NK-92 (cell line): ENCODE data around the gene KCNJ18.
"Not testable (repeated sequence)": the region's sequence is repeated elsewhere in the genome, so short reads cannot be mapped to it uniquely, and the experiment has no call there.

ENCODE experiments used
- DNase-seq: peaks from one replicate; lab custom pipeline; 2025; ENCODE audit not compliant: unreplicated experiment; lab: John Stamatoyannopoulos, UW

KCNJ18 gene

DNA sequence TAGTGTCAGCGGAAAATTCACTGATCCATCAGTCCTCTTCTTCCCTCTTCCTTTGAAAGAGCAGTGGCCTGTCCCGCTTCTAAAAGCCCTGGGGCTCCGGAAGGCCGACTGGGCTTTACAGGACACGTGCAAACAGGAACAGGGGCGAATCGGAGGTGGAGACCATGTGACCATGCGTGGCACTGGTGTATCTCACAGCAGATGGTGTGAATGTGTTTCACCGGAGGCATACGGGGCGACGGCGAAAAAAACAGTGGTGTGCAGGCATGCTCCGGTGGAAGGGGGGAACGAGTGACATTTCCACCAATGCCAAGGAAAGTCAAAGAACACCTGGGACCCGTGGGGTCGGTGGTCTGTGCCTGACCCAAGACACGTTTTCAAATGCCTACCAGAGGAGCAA lies 8.4 kb upstream of the KCNJ18 start:
- DNase-seq = not testable (repeated sequence)

- not testable (repeated sequence) for DNase-seq
These were observed 7.9 kb upstream of the KCNJ18 start for GRCh38 chr17:21684384-21684783.

DNA sequence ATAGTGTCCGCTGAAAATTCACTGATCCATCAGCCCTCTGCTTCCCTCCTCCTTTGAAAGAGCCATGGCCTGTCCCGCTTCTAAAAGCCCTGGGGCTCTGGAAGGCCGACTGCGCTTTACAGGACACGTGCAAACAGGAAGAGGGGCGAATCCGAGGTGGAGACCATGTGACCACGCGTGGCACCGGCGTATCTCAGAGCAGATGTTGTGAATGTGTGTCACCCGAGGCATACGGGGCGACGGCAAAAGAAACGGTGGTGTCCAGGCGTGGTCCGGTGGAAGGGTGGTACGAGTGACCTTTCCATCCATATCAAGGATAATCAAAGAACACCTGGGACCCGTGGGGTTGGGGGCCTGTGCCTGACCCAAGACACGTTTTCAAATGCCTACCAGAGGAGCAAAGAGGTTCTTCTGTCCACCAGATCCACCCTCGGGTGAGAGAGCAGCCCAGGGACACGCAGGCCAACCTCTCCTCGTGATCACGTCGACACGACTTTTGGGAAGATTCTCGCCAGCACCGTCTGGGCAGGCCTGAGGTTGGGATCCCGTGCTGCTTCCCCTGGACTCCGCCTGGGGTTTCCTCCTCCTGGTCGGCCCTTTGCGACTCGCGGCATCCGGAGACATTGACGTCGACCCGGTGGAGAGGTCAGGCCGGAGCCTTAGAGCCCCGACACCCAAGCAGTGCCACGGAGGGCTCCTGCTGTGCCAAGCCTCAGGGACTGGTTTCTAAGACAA lies 7.1 kb upstream of the KCNJ18 start:
- not testable (repeated sequence) for DNase-seq

GRCh38 chr17:21686165-21687015 lies 5.9 kb upstream of the KCNJ18 start:
- DNase-seq = no peak

- DNase-seq = no peak
These were observed 5.0 kb upstream of the KCNJ18 start for GRCh38 chr17:21687136-21687953.

DNA sequence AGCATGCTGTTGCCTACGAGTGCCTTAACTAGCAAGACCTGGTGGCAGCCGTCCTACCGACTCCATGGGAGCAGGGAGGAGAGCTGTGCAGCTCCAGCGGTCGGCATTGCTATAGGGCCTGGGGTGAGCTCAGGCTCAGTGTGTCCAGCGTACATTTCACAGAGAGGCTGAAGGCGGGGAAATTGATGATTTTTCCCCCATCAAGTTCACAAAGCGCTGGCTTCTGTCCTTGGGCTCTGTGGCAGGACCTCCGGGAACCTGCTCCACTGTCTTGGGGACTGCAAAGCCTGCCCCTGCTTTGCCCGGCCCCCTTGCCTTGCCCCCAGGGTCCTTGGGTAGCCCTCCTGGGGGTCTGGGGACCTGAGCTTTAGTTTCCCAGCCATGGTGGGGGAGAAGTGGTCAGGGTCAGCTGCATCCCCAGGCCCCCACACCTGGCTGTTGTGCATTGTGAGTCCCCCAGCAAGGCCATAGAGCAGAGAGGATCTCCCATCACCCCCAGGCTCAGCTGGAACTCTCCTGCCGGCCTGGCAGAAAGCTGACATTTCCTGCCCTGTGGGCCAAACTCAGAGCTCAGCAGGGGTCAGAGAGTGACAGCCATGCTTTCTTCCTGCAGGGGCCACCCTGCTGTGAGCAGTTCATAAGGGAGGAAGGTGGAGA lies 3.9 kb upstream of the KCNJ18 start:
- no peak for DNase-seq

DNA sequence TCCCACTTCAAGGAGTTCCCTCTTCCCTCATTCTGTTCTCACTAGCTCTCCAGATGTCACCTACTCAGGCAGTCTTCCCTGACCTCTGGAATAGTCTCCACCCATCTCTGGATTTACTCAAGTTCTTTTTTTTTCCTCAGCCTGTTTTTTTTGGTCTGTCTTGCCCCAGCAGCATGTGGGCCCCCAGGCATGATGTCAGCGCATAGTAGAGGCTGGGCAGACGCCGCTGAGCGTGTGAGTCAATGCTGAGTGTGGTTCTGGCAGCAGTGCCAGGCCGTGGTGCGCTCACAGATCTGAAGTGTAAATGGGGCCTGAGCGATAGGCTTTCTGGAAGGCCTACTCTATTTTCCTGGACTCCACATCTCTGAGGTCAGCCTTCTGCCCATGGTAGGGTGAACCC lies 2.7 kb upstream of the KCNJ18 start:
- DNase-seq = no peak

GRCh38 chr17:21690811-21691210 lies 1.5 kb upstream of the KCNJ18 start:
- not testable (repeated sequence) for DNase-seq

- not testable (repeated sequence) for DNase-seq
These were observed 842 bp upstream of the KCNJ18 start for GRCh38 chr17:21691481-21691880.

GRCh38 chr17:21692704-21693065 lies 362 bp downstream of the KCNJ18 start:
- DNase-seq = not testable (repeated sequence)

DNA sequence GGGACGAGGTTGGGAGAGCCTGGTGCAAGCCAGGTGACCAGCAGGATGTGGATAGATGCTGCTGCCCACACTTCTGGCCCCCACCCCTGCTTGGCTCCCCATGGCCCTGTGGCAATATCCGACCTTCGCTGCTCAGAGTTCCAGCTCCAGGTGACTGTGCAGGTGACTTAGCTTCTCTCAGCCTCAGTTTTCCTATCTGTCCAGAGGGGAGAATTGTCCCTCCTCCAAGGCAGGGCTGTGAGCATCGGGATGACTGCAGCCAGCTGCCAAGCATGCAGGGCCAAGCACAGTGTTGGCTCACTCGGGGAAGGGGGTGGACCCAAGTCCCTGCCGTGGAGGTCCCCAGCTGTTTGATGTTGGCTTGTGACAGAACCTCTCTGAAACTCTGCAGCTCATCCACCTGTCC lies 1.1 kb downstream of the KCNJ18 start:
- DNase-seq = not testable (repeated sequence)

GRCh38 chr17:21693937-21694336 lies 1.6 kb downstream of the KCNJ18 start:
- not testable (repeated sequence) for DNase-seq

- DNase-seq = not testable (repeated sequence)
These were observed 3.9 kb downstream of the KCNJ18 start for GRCh38 chr17:21696227-21696626.

DNA sequence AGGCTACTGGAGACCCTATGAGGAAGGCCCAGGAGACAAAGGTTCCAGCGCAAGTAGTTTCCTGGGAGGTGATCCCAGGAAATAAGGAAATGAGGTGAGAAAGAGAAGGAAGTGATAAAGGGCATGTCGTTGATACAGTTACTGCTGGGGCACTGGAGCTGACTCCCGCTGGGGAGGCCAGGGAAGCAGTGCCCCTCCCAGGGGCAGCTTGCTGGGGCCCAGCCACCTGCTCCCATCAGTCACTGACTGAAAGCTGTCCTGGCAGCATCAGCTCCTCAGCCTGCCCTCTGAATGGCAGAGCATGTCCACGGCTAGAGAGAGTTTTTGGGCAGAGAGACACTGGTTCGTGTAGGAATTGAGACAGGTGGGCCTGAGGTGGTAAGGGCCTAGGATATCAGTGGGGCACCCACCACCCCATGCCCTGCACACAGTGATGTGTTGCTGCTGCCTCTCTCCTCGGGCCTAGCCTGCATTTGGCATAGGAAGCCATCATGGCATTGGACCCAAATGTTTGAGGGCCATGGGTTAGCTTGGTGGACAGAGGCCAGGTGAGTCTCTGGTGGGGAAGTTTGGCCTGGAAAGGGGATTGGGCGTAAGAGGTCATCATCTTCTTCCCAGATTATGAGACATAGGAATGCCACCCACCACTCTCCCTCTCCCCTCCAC lies 4.7 kb downstream of the KCNJ18 start:
- not testable (repeated sequence) for DNase-seq

DNA sequence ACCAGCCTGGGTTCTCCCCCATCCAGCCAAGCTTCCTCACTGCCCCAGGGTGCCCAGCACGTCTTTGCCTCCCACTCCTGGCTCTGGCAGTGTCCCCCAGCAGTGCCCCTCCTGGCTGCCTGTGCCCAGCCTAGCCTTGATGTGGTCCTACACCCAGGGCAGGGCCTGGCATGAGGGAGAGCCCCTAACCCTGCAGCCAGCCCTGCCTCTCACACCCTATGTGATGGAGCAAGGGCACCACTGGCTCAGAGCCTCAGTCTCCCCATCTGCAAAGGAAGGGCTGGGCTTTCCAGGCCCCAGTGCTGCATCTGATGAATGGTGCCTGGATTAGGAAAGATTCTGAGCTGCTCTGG lies 5.2 kb downstream of the KCNJ18 start:
- DNase-seq = not testable (repeated sequence)

GRCh38 chr17:21698437-21699075 lies 6.2 kb downstream of the KCNJ18 start:
- not testable (repeated sequence) for DNase-seq

GRCh38 chr17:21699124-21699523 lies 6.8 kb downstream of the KCNJ18 start:
- not testable (repeated sequence) for DNase-seq

- not testable (repeated sequence) for DNase-seq
These were observed 7.4 kb downstream of the KCNJ18 start for GRCh38 chr17:21699573-21700236.

DNA sequence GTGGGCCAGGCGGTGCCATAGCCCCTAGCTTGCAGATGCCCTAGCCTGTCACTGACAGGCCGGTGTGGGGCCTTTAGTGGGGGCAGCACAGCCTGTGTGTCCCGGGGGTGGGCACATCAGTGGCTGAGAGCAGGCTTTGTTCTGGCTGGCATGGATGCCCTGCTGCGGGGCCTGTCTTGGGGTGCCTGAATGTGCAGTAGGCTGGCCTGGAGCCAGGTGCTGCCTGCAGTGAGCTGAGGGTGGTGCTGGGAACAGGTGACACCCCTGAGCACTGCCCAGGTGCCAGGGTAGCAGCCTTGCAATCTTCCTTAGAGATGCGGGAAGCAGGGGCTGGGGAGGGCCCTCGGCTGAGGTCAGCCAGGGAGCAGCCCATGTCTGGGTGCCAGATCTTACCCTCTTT lies 8.8 kb downstream of the KCNJ18 start:
- DNase-seq = not testable (repeated sequence)
